Measurements from ENCODE around the gene ADGRB3. TPM values are rescaled to one million over a fixed set of nuclear protein-coding genes. Genes with fewer than 3 reads are reported as not detected.
A peak's percentile ranks its signal among the peaks of the same experiment; 100 is the strongest.

ADGRB3 gene
- total RNA-seq, 1 donor from 2014 or later, result 1.5 TPM

GRCh38 chr6:68941345-68941744 lies 306.3 kb downstream of the ADGRB3 start:
- Histone ChIP-seq H3K4me1 (no peaks in the 10 kb centered on the region), H3K4me3 (no peak overlapping the region), H3K36me3 (no peaks in the 10 kb centered on the region), H3K27ac (replicated peaks) (no peak overlapping the region), H3K9me3 (replicated peaks) (no peaks in the 10 kb centered on the region), H3K27me3 (ENCODE audit: low read depth) (no peaks in the 10 kb centered on the region)
- DNase-seq, result no peak
- intact Hi-C loops (cut with micrococcal nuclease), result no loop called here
- no peak for TF ChIP-seq CTCF (IDR thresholded peaks at IDR 0.05; ENCODE audit: borderline replicate concordance)

- no peaks in the 10 kb centered on the region for H3K36me3 ChIP-seq
- no peaks in the 10 kb centered on the region for H3K27me3 ChIP-seq (ENCODE audit: low read depth)
- no peaks in the 10 kb centered on the region for H3K9me3 ChIP-seq (replicated peaks)
- no peaks in the 10 kb centered on the region for H3K4me1 ChIP-seq
- DNase-seq, result no peak
- no peak overlapping the region for H3K4me3 ChIP-seq
- intact Hi-C loops (cut with micrococcal nuclease), result no loop called here
- no peak overlapping the region for H3K27ac ChIP-seq (replicated peaks)
- TF ChIP-seq CTCF (IDR thresholded peaks at IDR 0.05; ENCODE audit: borderline replicate concordance), result no peak
Observed at GRCh38 chr6:68947721-68948120, 312.6 kb downstream of the ADGRB3 start.

GRCh38 chr6:68951270-68951669 lies 316.2 kb downstream of the ADGRB3 start:
- TF ChIP-seq CTCF (IDR thresholded peaks at IDR 0.05; ENCODE audit: borderline replicate concordance), result no peak
- Histone ChIP-seq H3K27ac (replicated peaks) (no peak overlapping the region), H3K4me1 (no peaks in the 10 kb centered on the region), H3K9me3 (replicated peaks) (no peaks in the 10 kb centered on the region), H3K36me3 (no peaks in the 10 kb centered on the region), H3K27me3 (ENCODE audit: low read depth) (no peaks in the 10 kb centered on the region), H3K4me3 (no peak overlapping the region)
- intact Hi-C loops (cut with micrococcal nuclease), result no loop called here
- no peak for DNase-seq

- DNase-seq, result no peak
- Histone ChIP-seq H3K9me3 (replicated peaks) (no peaks in the 10 kb centered on the region), H3K4me3 (no peak overlapping the region), H3K4me1 (no peaks in the 10 kb centered on the region), H3K36me3 (no peaks in the 10 kb centered on the region), H3K27ac (replicated peaks) (no peak overlapping the region), H3K27me3 (ENCODE audit: low read depth) (no peaks in the 10 kb centered on the region)
- TF ChIP-seq CTCF (IDR thresholded peaks at IDR 0.05; ENCODE audit: borderline replicate concordance), result peak; percentile 40
- intact Hi-C loops (cut with micrococcal nuclease), result no loop called here
Observed at GRCh38 chr6:68958327-68958726, 323.2 kb downstream of the ADGRB3 start.

- no peaks in the 10 kb centered on the region for H3K27me3 ChIP-seq (ENCODE audit: low read depth)
- H3K36me3 ChIP-seq, result no peaks in the 10 kb centered on the region
- intact Hi-C loops (cut with micrococcal nuclease), result no loop called here
- peak; percentile 19 for DNase-seq
- H3K27ac ChIP-seq (replicated peaks), result no peak overlapping the region
- peak; percentile 88 for TF ChIP-seq CTCF (IDR thresholded peaks at IDR 0.05; ENCODE audit: borderline replicate concordance)
- no peaks in the 10 kb centered on the region for H3K4me1 ChIP-seq
- H3K4me3 ChIP-seq, result no peak overlapping the region
- no peaks in the 10 kb centered on the region for H3K9me3 ChIP-seq (replicated peaks)
Observed at GRCh38 chr6:68967549-68968300, 332.6 kb downstream of the ADGRB3 start.
